Effector CD4-positive, alpha-beta T cell (primary cell): ENCODE data around the gene LYST.

Source experiments
- DNase-seq: peaks from one replicate; pipeline ENCODE4 v3.0.0-alpha.2; 2020

LYST gene

GRCh38 chr1:235703506-235703905 lies 163.2 kb downstream of the LYST start:
- no peak for DNase-seq

GRCh38 chr1:235702412-235702811 lies 164.3 kb downstream of the LYST start:
- DNase-seq, result no peak

- no peak for DNase-seq
These were observed 169.2 kb downstream of the LYST start for GRCh38 chr1:235697508-235697907.

- no peak for DNase-seq
These were observed 177.3 kb downstream of the LYST start for GRCh38 chr1:235689356-235689755.

- DNase-seq, result no peak
These were observed 178.6 kb downstream of the LYST start for GRCh38 chr1:235688096-235688495.

- DNase-seq, result no peak
These were observed 183.1 kb downstream of the LYST start for GRCh38 chr1:235683653-235684052.

GRCh38 chr1:235682216-235682615 lies 184.5 kb downstream of the LYST start:
- no peak for DNase-seq

- no peak for DNase-seq
These were observed 187.1 kb downstream of the LYST start for GRCh38 chr1:235679644-235680043.

- no peak for DNase-seq
These were observed 187.7 kb downstream of the LYST start for GRCh38 chr1:235679005-235679404.

GRCh38 chr1:235675152-235675890 lies 191.4 kb downstream of the LYST start:
- DNase-seq, result no peak

- DNase-seq, result no peak
These were observed 192.7 kb downstream of the LYST start for GRCh38 chr1:235673981-235674380.

- no peak for DNase-seq
These were observed 194.7 kb downstream of the LYST start for GRCh38 chr1:235671992-235672391.

- DNase-seq, result no peak
These were observed 196.4 kb downstream of the LYST start for GRCh38 chr1:235670157-235670776.

GRCh38 chr1:235669277-235669676 lies 197.4 kb downstream of the LYST start:
- DNase-seq, result no peak

GRCh38 chr1:235663628-235664027 lies 203.1 kb downstream of the LYST start:
- no peak for DNase-seq

- DNase-seq, result no peak
These were observed 205.1 kb downstream of the LYST start for GRCh38 chr1:235661568-235661967.

- DNase-seq, result no peak
These were observed 207.4 kb downstream of the LYST start for GRCh38 chr1:235659186-235659771.

- DNase-seq, result no peak
These were observed 208.8 kb downstream of the LYST start for GRCh38 chr1:235657747-235658526.

- DNase-seq, result no peak
These were observed 209.4 kb downstream of the LYST start for GRCh38 chr1:235657269-235657668.

- no peak for DNase-seq
These were observed 214.3 kb downstream of the LYST start for GRCh38 chr1:235652364-235652763.

GRCh38 chr1:235651170-235651806 lies 215.4 kb downstream of the LYST start:
- DNase-seq, result no peak

GRCh38 chr1:235650341-235651169 lies 216.2 kb downstream of the LYST start:
- DNase-seq, result no peak
